DLD1 (cell line): ENCODE data around the gene RNF44.
"Not testable (repeated sequence)": the region's sequence is repeated elsewhere in the genome, so short reads cannot be mapped to it uniquely, and the experiment has no call there.

Experiments
- in situ Hi-C: cut with HindIII; loops from 2 replicates; pipeline ENCODE4 v1.10.0; 2017; ENCODE audit warnings: low sequenced_read_pairs

Gene RNF44

DNA sequence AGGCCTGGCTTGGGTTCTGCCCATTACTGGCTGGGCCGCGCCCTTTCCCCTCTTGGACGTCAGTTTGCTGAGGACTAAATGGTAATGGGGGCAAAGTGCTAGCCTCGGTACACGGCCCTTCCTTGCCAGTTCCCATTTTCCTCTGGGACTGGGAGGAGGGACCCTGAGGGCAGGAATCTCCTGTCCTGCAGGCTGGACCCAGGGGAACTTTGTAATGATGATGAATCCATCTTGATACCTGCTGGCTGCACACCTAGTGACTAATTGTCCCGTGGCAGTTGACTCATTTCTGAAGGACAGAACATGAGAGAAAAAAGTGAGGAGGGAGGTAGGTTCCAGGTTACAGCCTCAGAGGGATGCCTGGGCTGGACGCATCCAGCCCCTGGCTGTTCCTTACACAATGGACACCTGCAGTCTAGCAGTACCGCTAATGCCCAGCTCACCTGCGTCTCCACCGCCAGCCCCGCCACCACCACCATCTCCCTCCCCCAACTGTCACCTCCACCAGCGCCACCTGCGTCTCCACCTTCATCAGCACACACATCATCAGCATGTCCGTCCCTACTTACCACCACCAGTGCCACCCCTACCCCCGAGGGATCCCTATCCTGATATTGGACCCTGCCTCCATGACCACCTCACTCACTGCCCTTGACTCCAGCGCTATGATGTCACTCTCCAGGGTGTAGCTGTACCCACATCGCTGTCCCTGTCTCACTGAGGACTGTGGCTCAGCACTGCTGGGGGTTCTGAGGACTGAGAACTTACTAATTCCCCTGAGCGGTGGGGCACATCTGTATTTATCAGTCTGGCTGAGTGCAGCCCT lies 16.3 kb upstream of the RNF44 start:
- in situ Hi-C loops: no loop called here

DNA sequence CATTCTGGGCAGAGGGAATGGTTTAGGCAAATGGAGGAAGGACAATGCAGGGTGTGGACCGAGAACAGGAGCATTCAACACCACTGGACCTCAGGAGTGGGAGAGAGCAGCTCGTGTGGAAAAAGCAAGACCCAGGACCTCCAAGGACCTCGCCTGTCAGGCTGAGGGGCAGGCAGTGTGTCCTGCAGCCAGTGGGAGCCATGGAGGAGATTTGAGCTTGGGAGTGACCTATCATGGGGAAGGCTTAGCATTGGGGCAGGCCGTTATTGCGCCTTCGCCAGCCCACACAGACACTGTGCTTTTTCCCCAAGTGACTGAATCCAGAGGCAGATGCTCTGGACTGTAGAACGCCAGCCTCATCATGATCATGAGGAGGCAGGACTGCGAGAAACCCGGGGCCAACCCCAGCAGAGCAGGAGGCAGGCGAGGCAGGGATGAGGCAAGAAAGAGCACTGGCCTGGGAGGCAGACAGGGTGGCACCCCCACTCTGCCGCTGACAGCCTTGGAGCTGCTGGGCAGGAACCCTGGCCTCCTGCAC lies 15.2 kb upstream of the RNF44 start:
- in situ Hi-C loops: no loop called here

DNA sequence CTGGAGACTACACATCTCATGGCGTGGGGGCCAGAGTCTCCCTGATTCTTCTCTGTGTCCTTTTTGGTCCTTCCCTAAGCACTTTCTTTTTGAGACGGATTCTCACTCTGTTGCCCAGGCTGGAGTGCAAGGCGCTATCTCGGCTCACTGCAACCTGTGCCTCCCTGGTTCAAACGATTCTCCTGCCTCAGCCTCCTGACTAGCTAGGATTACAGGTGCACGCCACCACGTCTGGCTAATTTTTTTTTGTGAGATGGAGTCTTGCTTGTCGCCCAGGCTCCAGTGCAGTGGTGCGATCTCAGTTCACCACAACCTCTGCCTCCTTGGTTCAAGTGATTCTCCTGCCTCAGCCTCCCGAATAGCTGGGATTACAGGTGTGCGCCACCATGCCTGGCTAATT lies 13.7 kb upstream of the RNF44 start:
- in situ Hi-C loops: not testable (repeated sequence)

DNA sequence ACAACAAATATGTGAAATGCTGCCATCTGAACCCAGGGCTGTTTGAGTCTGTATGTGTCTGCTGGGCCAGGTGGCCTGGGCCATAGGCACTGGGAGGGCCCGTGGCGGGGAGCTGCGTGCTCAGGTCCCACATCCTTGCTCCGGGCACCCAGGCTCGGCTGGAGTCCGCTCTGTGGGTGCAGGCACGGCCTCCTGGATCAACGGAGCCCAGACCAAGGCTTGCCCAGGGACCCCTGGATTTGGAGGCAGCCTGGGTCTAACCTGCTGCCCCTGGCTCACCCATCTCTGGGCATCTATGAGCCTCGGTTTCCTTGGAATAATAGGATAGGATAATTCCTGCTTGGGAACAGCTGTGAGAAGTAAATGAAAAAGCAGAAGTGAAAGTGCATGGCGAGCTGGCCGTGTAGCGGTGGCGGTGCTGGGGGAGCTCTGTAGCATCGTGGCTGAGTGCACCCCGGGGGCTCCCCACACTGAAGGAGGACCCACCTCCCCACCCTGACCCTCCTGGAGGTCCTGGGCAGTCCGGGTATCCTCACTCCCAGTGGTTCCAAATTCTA lies 13.2 kb upstream of the RNF44 start:
- in situ Hi-C loops: no loop called here

DNA sequence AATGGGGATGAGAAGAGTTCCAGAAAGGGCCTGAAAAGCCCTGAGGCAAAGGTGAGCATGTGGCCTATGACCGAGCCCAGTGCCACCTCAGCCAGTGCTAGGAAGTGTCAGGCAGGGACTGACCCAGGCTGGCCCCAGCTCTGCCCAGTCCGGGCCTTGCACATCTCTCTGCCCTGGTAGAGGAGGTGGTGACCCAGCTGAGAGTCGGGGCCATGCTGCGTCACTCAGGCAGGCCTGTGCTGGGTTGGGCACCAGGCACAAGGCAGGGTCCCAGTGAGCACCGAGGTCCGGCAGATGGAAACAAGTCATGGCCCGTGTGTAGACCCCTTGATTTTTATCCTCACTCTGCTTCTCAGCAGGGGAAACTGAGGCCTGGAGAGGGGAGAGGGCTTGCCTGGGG lies 12.7 kb upstream of the RNF44 start:
- in situ Hi-C loops: no loop called here

DNA sequence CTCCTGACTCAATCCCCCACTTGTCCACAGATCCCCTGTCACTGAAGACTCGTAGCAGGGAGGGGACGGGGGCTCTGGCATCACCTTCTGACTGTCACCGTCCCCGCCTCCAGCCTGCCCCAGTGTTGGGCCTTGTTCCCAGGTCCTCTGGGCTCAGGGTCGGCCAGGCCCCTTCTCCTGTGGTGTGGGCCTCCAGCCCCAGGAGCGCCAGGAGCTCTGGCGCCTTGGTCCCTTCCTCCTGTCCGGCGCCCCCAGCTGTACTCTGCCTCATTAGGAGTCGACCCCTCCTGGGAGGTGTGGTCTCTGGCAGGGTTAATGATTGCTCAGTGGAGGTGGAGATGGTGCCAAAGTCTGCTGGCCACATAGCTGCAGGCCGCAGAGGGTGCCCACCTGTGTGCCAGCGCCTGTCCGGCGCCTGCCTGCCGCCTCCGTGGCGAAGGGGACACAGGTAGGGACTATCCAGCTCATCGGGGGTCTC lies 11.8 kb upstream of the RNF44 start, which contains the start of gene CDHR2:
TSS of gene CDHR2 (plus strand) at position 376 of the 478 bp plus-strand sequence. CDS start 16,011 bp downstream, outside the sequence.
- in situ Hi-C loops: no loop called here

DNA sequence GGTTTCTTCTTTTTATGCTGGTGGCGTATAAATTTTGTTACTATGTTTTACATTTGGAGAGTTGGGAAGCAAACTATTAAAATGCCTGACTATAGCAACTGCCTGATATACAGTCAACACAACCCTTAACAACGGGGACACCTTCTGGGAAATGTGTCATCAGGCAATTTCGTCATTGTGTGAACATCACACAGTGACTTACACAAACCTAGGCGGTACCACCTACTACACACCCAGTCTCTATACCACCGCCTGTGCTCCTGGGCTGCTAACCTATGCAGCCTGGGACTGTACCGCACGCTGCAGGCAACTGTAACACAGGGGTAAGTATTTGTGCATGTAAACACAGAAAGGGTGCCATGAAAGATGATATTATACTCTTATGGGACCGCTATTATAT lies 10.6 kb upstream of the RNF44 start:
- in situ Hi-C loops: no loop called here

DNA sequence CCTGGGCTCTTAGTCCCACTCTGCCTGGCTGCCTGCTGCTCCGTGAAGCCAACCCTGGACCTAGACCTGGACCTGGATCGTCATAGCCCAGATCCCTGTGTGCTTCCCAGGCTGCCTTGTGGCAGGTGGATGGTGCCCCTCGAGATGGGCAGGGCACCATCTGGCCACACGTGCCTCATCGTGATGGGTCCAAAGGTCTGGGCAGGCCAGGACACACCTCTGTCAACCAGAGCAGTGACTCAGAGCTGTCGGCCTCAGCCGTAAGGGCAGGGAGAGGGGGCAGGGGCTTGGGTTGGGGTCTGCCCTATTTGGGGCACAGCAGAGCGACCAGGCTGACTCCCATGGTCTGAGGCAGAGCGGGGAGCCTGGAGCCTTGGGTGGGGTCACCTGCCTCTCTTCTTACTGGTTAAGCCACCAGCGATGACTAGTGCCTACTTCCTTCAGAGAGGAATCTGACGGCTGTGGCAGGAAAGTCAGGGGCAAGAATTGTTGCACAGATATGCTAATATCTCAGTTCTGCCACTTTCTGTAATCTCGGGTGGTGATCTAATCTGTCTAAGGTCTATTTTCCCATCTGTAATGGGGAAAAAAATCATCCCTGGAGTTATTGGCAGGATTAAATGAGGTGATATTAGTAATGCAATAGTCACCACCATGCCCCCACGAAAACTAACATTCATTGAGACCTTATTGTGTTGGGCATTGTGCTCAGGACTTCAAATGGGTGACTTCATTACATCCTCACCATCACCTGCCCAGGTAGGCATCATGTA lies 8.7 kb upstream of the RNF44 start:
- in situ Hi-C loops: no loop called here

DNA sequence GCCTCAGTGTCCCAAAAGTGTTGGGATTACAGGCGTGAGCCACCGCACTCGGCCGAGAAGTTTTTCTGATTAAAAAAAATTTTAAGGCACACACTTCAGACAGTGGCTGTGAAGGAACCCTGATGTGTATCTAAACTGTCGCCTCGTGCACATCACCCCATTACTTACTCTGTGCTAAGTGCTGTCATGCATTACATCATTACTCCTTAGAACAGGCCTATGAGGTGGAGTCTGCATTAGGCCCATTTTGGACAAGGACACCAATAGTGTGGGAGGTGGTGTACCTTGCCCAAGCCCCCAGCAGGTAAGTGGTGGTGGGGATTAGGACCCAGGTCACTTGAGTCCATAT lies 8.2 kb upstream of the RNF44 start:
- in situ Hi-C loops: no loop called here

DNA sequence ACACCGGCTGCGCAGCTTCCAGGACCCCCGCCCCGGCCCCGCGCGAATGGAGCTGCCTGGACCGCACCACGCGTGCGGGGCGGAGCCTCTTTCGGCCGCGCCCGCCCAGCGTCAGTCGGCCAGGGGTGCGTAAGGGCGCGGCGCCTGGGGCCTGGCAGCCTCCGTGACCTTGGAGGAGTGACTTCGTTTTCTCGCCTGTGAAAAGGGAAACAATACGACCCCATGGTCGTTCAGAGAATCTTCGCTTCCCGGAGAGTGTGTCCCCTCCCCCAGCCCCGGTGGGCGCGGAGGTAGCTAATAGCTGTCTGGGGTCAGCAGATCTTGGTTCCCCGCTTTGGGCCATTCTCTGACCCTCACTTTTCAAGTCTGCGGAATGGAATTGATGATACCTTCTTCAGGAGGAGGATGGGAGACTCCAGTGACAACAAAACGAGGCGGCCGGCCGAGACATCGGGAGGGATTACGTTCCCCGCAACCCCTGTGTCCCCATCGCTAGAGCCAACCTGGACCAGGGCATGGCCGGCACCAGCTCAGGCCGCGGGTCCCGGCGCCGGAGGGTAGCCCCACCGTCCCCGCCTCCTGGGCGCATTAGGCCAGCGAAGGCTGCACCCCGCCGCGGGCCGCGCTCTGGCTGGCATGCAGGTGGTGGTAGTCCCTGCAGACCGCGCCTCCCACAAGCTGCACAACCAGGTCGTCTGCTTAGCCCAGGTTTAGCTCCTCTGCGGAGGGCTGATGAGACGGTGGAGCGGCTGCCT lies 6.4 kb upstream of the RNF44 start:
- in situ Hi-C loops: no loop called here

DNA sequence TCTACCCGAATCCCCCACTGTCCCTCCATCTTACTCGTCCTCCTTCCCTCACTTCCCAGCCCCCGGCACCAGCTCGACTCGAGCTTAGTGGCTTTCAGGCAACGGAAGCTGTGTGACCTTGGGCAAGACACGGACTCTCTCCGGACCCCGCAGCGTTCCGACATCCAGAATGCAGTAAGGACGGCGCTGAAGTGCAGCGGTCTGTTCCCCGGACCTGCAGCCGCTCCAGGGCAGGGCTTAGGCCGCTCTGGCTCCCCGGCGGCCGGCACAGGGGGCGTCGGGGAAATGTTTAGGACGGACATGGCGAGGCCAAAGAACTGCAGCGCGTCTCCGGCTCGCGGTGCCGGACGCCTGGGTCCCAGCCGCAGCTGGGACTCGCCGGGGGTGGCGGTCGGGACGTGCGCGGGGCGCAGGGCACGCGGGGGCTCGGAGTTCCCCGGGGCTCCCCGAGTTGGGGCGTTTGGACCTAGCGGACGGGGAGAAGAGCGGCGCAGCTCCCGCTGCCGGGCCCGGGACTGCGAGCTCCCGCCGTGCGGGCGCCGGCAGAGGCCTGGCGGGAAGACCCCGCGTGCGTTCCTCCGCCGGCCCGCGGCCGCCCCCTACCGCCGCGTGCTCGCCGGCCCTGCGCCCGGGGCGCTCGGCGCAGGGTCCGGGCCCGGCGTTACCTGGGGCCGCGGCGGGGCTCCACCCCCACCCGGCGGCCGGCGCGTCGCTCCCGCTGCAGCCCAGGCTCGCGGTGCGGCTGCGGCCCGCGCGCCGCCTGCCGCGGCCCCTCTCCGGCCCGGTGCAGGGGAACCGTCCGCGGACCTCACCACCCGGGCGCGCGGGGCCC lies 5.6 kb upstream of the RNF44 start:
- in situ Hi-C loops: no loop called here

DNA sequence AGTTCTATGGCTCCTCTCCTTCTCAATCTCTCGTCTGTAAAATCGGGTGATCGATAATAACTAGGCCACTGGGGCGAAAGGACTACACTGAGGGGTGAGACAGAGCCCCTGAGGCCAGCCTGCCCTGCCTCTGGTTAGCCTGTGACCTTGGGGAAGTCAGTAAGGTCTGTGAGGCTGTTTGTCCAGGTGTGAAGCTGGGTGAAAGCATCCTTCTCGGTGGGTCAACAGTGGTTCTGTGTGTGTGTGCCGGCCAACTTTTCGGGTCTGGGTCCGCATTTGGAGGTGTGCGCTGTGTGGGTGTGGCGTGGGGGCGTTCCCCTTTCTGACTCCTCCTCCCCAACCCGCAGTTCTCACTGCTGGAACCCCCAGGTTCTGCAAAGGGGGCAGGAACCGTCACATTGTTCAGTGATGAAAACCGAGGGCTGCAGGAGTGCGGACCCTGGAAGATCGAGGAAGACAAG lies 5.0 kb upstream of the RNF44 start:
- in situ Hi-C loops: no loop called here

DNA sequence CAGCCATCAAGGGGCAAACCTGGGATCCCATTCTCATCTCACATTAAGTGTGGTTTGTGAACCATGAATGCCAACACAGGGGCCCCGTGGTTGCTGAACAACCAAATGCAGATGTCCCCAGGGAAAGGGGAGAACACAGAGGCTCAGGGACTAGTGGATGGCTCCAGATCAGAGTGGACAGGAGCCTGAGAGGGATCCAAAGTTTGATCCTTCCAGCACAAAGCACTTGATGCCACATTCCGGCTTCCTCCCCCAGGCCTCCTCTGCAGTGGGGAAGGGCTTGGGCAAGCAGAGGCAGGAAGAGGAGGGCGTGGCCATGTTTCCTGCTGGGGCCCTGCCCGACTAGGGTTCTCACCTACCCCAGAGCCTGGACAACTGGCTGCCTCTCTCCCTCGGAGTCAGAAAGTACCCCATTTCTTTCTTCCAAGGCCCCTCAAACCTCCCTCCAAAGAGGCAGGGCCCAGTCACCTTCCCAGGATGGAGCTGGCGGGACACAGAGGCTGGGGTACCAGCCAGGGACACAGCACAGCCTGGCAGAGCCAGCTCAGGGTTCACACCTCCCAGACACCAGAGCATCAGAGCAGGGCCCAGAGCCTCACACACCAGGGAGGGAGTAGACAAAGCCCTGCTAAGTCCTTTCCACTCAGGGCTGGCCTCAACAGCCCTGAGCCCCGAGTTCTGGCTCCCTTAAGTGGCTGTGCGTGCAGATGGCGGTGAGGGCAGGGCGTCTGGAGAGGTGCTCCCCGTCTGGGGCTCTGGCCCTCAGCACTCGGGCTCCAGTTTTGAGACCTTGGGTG lies 4.3 kb upstream of the RNF44 start:
- in situ Hi-C loops: no loop called here

DNA sequence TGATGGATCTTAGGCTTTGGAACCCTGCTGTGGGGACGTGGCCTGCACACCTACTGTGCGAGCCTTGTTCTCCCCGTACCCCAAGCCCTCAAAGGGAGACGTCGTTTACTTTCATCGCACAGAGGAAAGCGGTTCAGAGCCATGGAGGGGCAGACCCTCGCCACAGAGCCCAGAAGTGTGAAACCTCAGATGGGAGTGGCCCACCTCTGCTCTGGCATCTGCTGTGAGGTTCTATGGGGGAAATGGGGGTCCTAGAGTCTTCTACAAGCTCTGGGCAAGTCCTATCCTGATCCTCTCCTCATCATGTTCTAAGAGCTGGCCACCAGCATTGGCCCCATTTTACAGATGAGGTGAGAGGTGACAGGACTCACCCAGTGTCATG lies 3.7 kb upstream of the RNF44 start:
- in situ Hi-C loops: no loop called here

DNA sequence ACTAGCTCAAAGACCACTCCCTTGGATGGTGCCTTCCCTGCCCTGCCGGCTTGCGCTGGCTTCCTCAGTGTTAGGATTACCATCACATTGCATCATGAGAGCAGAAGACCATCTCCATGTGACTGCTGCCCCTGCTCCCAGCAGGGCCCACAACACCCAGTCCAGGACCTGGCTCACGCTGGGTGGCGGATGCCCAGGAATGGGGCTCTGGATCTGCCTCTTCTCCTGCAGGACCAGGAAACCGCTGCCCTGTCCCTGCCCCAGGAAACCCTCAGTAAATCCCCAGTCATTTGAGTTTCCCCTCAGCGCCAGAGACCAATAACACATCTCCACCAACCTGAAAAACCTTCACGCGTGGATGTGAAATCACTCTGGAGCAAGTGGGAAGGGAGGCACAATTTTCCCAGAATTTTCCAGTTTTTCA lies 3.3 kb upstream of the RNF44 start:
- in situ Hi-C loops: no loop called here

DNA sequence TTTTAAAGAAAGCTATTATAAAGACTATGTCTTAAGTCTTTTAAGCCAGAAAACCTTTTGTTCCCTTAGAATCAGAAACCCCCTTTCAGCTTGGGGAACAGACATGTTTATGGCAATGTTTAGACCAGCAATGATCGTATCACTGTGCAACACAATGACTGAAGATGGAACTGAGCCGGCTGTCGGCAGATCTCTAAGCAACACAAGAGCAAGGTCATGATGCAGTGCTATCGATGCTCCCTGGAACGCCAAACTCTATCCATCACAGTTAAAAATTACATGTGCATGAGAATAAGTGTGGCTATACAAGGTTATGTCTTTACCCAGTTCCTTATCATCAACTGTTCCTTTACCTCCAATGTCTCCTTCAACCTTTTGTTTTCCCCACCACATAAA lies 1.8 kb upstream of the RNF44 start:
- in situ Hi-C loops: no loop called here

DNA sequence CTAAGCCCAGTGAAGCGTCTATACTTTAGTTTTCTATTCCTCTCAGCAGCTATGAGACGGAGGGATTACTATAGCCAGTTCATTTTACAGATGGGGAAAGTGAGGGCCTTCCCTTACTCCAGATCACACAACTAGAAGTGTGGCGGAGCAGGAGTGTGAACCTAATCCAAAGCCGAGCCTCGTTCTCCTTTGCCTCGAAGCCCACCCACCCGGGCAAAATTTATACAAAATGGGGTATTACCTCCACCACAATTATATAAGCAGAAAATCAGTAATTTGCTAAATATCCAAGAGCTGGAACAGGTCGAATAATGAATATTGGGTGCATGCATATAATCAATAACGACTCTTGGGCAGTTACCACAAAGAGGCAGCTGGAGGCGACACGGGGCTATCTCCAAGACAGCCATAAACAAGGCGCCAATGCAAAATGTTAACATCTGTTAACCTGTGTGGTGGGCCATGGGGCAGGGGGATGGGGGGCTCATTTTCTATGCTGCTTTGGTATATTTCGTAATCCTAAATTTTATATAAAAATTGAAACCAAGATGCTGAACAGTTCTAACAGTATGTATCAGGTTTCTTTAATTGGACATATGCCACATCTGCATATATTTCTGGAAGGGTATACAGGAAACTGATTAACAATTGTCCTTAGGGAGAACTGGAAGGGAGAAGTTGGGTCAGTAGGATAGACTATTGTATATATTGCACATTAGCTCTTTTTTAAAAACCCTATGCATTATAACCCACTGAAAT lies 1.2 kb upstream of the RNF44 start:
- in situ Hi-C loops: no loop called here

DNA sequence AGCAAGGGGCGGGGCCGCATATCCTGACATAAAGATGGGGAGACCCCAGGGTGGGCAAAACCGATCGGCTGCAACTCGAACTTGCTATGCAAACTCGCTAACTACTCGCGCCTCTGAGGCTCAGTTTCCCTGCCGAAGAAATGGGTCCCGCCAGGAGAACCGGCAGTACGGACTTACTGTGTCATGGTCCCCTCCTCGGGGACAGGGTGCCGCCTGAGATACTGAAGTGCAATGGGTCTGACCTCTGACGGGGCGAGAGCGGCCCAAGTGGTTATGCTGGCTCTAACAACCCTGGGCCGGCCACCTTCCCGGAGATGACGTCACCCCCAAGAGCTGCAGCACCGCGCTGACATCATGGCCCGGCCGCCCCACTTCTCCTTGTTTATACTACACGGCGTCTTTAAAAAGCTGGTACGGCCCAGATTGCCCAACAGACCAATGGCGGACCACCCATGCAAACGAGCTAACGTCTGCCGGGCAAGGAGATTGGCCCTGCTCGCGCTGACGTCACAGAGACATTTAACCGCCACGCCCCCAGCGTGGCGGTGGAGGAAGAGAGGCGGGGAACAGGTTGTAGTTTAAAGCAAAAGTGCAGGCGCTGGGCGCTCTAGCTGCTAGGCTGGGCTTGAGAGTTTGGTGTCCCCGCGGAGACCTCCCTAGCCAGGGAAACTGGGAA lies 490 bp upstream of the RNF44 start:
- in situ Hi-C loops: no loop called here
